Esophagus squamous epithelium (tissue), 4 donors: ENCODE results near the gene RBBP4.

Experiments used
- POLR2A ChIP-seq, 4 donors: fragments of 450-650 bp; IDR thresholded peaks; one replicate each; pipeline ENCODE4 v1.6.1; 2017; ENCODE audit warnings: antibody characterized with exemption in 4 of 4, mild to moderate bottlenecking in 4 of 4, moderate library complexity in 3 of 4
- TF ChIP-seq, protein P1 (sequence below), 6 experiments: fragments of 450-650 bp in 4 of 6; fragments of 200-600 bp in 2 of 6; sonication (generic) in 2 of 6; IDR thresholded peaks; one replicate each; pipeline ENCODE4 v1.5.1; 2016 to 2019; ENCODE audit warnings: antibody characterized with exemption in 6 of 6, mild to moderate bottlenecking in 4 of 6, moderate library complexity in 4 of 6

DNA sequence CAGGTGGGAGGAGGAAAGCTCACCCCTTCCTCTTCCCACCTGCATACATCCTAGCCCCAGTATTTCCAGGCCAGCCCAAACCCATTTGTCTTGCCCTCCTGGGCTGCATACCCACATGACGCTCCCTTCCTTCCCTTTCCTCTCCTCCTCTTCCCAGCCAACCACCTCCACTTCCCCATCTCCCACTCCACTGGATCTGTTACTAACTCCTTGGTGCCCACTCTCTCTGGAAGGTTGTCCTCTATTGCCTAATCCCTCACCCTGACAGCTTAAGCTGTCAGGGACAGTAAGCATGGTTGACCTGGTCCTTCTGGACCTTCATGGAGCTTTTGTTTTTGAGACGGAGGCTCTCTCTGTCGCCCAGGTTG, 74.6 kb downstream of the RBBP4 start:
- TF ChIP-seq, protein P1, sequence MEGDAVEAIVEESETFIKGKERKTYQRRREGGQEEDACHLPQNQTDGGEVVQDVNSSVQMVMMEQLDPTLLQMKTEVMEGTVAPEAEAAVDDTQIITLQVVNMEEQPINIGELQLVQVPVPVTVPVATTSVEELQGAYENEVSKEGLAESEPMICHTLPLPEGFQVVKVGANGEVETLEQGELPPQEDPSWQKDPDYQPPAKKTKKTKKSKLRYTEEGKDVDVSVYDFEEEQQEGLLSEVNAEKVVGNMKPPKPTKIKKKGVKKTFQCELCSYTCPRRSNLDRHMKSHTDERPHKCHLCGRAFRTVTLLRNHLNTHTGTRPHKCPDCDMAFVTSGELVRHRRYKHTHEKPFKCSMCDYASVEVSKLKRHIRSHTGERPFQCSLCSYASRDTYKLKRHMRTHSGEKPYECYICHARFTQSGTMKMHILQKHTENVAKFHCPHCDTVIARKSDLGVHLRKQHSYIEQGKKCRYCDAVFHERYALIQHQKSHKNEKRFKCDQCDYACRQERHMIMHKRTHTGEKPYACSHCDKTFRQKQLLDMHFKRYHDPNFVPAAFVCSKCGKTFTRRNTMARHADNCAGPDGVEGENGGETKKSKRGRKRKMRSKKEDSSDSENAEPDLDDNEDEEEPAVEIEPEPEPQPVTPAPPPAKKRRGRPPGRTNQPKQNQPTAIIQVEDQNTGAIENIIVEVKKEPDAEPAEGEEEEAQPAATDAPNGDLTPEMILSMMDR (IDR thresholded peaks at IDR 0.05): no peak
- TF ChIP-seq POLR2A (IDR thresholded peaks at IDR 0.05): no peak
